Urothelium cell line (cell line): Measurements from ENCODE around the gene MELTF.

ENCODE experiments used
- DNase-seq: peaks from one replicate; pipeline ENCODE4 v3.0.0; 2011; ENCODE audit warnings: low spot score, mixed read lengths
- FAIRE-seq: peaks from 2 replicates; lab custom pipeline; 2011; peaks lifted over from hg19 to GRCh38; lab: Jason Lieb, UNC

The MELTF gene

GRCh38 chr3:197011780-197012539 is 17.7 kb downstream of the MELTF start:
- DNase-seq (no peak), FAIRE-seq (no peak)

- FAIRE-seq: no peak
- DNase-seq: no peak
Measured at GRCh38 chr3:197010556-197011351, 18.9 kb downstream of the MELTF start.

GRCh38 chr3:197009532-197010019 is 20.0 kb downstream of the MELTF start:
- DNase-seq (no peak), FAIRE-seq (no peak)

GRCh38 chr3:197008436-197009209 is 21.0 kb downstream of the MELTF start:
- FAIRE-seq (no peak), DNase-seq (no peak)

GRCh38 chr3:197007953-197008352 is 21.7 kb downstream of the MELTF start:
- FAIRE-seq: no peak
- no peak for DNase-seq

GRCh38 chr3:197007296-197007940 is 22.2 kb downstream of the MELTF start:
- FAIRE-seq: no peak
- DNase-seq: no peak

GRCh38 chr3:197006860-197007259 is 22.8 kb downstream of the MELTF start:
- no peak for FAIRE-seq
- no peak for DNase-seq

- FAIRE-seq (peak; percentile 92), DNase-seq (no peak)
Measured at GRCh38 chr3:197006446-197006845, 23.2 kb downstream of the MELTF start.

- no peak for FAIRE-seq
- DNase-seq: no peak
Measured at GRCh38 chr3:197003461-197004385, 25.9 kb downstream of the MELTF start.

- no peak for FAIRE-seq
Measured at GRCh38 chr3:197002701-197003454, 26.7 kb downstream of the MELTF start.

GRCh38 chr3:197001972-197002700 is 27.5 kb downstream of the MELTF start:
- no peak for FAIRE-seq

More at GRCh38 chr3:197002701-197003454, 26.7 kb downstream of the MELTF start:
- DNase-seq: no peak

GRCh38 chr3:197001106-197001971 is 28.3 kb downstream of the MELTF start:
- FAIRE-seq (no peak), DNase-seq (no peak)

More at GRCh38 chr3:197001972-197002700, 27.5 kb downstream of the MELTF start:
- DNase-seq: no peak

GRCh38 chr3:197000211-197000610 is 29.4 kb downstream of the MELTF start:
- FAIRE-seq: no peak

GRCh38 chr3:196998966-196999760 is 30.5 kb downstream of the MELTF start:
- no peak for FAIRE-seq
- no peak for DNase-seq

More at GRCh38 chr3:197000211-197000610, 29.4 kb downstream of the MELTF start:
- DNase-seq: no peak

- DNase-seq (no peak), FAIRE-seq (no peak)
Measured at GRCh38 chr3:196997311-196997710, 32.3 kb downstream of the MELTF start.
